Stimulated activated CD8-positive, alpha-beta memory T cell treated with anti-CD3 and anti-CD28 coated beads, Interleukin-2, amount 100 ng/mL, for 1 hour (primary cell): ENCODE measurements around the gene GNB2.

Experiments used
- DNase-seq, 2 donors: peaks; one replicate each; pipeline ENCODE4 v3.0.0-alpha.2; 2020; ENCODE audit warnings: low read depth in 2 of 2

The GNB2 gene

DNA sequence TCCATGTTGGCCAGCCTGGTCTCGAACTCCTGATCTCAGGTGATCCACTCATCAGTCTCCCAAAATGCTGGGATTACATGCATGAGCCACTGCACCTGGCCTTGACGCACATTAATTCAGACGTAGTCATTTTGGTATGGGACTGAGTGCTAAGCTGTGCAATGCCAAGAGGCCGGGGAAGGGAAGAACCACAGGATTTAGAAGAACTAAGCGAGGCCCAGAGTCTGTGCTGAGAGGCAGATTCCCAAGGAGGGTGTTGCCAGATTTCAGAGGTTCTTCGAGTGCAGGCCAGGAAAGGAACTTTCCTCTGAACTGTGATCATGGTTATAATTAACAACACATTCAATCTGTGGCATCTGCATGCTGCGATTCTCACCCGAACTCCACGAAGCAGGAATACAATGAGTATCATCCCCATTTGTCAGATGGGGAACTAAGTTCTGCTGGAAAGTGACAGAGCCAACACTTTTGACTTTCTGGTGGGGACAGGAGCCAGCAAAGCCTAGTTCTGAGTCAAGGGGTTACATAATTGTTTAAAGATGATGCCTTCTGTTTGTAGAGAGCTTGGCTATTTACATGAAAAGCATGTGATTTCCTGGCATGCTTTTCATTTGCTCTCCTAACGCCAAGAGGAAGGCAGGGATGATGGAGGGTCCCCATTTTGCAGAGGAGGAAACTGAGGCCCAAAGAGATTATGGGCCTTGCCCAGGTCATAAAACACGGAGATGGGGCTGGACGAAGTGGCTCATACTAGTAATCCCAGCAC is 53.6 kb downstream of the GNB2 start:
- no peak for DNase-seq

GRCh38 chr7:100728196-100728595 is 54.7 kb downstream of the GNB2 start:
- no peak for DNase-seq
